ENCODE measurements around the gene STAG1.
"Not testable (repeated sequence)": the region's sequence is repeated elsewhere in the genome, so short reads cannot be mapped to it uniquely, and the experiment has no call there.

DNA sequence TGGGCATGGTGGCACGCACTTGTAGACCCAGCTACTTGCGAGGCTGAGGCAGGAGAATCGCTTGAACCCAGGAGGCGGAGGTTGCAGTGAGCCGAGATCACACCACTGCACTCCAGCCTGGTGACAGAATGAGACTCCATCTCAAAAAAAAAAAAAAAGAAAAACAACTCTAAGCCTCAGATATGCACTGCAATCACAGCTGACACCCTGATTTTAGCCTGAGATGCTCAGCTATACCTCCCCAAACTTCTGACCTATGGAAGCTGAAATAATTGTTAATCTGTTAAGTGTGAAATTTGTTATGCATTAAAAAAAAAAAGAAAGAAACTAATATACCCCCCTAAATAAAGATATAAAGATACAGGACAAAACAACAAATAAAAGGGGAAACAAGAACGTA is 2.6 kb downstream of the STAG1 start:
- not testable (repeated sequence) for TF ChIP-seq HDAC2 (IDR thresholded peaks at IDR 0.05); SREBF2 (IDR thresholded peaks at IDR 0.05); BHLHE40 (IDR thresholded peaks at IDR 0.05; ENCODE audit: low read depth, low read length)
- TF ChIP-seq, protein P1, sequence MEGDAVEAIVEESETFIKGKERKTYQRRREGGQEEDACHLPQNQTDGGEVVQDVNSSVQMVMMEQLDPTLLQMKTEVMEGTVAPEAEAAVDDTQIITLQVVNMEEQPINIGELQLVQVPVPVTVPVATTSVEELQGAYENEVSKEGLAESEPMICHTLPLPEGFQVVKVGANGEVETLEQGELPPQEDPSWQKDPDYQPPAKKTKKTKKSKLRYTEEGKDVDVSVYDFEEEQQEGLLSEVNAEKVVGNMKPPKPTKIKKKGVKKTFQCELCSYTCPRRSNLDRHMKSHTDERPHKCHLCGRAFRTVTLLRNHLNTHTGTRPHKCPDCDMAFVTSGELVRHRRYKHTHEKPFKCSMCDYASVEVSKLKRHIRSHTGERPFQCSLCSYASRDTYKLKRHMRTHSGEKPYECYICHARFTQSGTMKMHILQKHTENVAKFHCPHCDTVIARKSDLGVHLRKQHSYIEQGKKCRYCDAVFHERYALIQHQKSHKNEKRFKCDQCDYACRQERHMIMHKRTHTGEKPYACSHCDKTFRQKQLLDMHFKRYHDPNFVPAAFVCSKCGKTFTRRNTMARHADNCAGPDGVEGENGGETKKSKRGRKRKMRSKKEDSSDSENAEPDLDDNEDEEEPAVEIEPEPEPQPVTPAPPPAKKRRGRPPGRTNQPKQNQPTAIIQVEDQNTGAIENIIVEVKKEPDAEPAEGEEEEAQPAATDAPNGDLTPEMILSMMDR (IDR thresholded peaks at IDR 0.05), result not testable (repeated sequence)
